H9 (cell line): ENCODE measurements around the gene DRG1. TPM values are rescaled to one million over a fixed set of nuclear protein-coding genes. Genes with fewer than 3 reads are reported as not detected.

Experiments
- DNase-seq: peaks from one replicate; pipeline ENCODE4 v3.0.0-alpha.2; 2017
- H2AFZ ChIP-seq: one replicate; pipeline ENCODE4 v1.6.1; 2013; ENCODE audit warnings: mild to moderate bottlenecking, low read length, control low read depth, moderate library complexity
- H2AK5ac ChIP-seq: 2 replicates; pipeline ENCODE4 v1.6.1; 2013; ENCODE audit warnings: low read length, control low read depth, mixed read lengths; ENCODE audit not compliant: insufficient read length
- H2BK120ac ChIP-seq: one replicate; pipeline ENCODE4 v1.6.1; 2013; ENCODE audit warnings: low read depth, mild to moderate bottlenecking, low read length, control low read depth, inconsistent platforms; ENCODE audit not compliant: poor library complexity, severe bottlenecking
- H2BK12ac ChIP-seq: 2 replicates; pipeline ENCODE4 v1.6.1; 2013; ENCODE audit warnings: low read length, control low read depth, mixed read lengths, low read depth; ENCODE audit not compliant: insufficient read length
- H2BK15ac ChIP-seq: 2 replicates; pipeline ENCODE4 v1.6.1; 2013; ENCODE audit warnings: low read depth, low read length, control low read depth
- H2BK20ac ChIP-seq: one replicate; pipeline ENCODE4 v1.6.1; 2013; ENCODE audit warnings: low read depth, mild to moderate bottlenecking, low read length, control low read depth, inconsistent platforms; ENCODE audit not compliant: poor library complexity, severe bottlenecking
- H2BK5ac ChIP-seq: 2 replicates; pipeline ENCODE4 v1.6.1; 2013; ENCODE audit warnings: low read length, control low read depth, mixed read lengths; ENCODE audit not compliant: insufficient read length
- H3K14ac ChIP-seq: 2 replicates; pipeline ENCODE4 v1.6.1; 2013; ENCODE audit warnings: low read length, control low read depth; ENCODE audit not compliant: insufficient read depth
- H3K18ac ChIP-seq: 2 replicates; pipeline ENCODE4 v1.6.1; 2013; ENCODE audit warnings: low read depth, mild to moderate bottlenecking, mixed read lengths, low read length, control low read depth; ENCODE audit not compliant: insufficient read length
- H3K23ac ChIP-seq: 2 replicates; pipeline ENCODE4 v1.6.1; 2013; ENCODE audit warnings: low read length, control low read depth, mixed read lengths, low read depth; ENCODE audit not compliant: insufficient read length
- H3K23me2 ChIP-seq: 2 replicates; pipeline ENCODE4 v1.6.1; 2013; ENCODE audit warnings: low read depth, mild to moderate bottlenecking, mixed read lengths, low read length, control low read depth; ENCODE audit not compliant: insufficient read length, poor library complexity, severe bottlenecking
- H3K27ac ChIP-seq: 2 replicates; pipeline ENCODE4 v1.5.1; 2013; ENCODE audit warnings: low read length, control low read depth, mixed read lengths, low read depth; ENCODE audit not compliant: insufficient read length
- H3K27me3 ChIP-seq: 2 replicates; pipeline ENCODE4 v1.6.1; 2013; ENCODE audit warnings: low read length, control low read depth, inconsistent platforms; ENCODE audit not compliant: insufficient read depth
- H3K4ac ChIP-seq: 2 replicates; pipeline ENCODE4 v1.6.1; 2013; ENCODE audit warnings: low read depth, mild to moderate bottlenecking, control low read depth, inconsistent platforms, low read length, moderate library complexity
- H3K4me1 ChIP-seq: 2 replicates; pipeline ENCODE4 v1.6.1; 2013; ENCODE audit warnings: low read length, control low read depth, inconsistent platforms; ENCODE audit not compliant: insufficient read depth
- H3K4me2 ChIP-seq: 2 replicates; pipeline ENCODE4 v1.6.1; 2013; ENCODE audit warnings: low read length, control low read depth, mixed read lengths; ENCODE audit not compliant: insufficient read length, insufficient read depth
- H3K56ac ChIP-seq: 2 replicates; pipeline ENCODE4 v1.6.1; 2013; ENCODE audit warnings: low read depth, mild to moderate bottlenecking, mixed read lengths, low read length, control low read depth; ENCODE audit not compliant: insufficient read length
- H3K79me1 ChIP-seq: 2 replicates; pipeline ENCODE4 v1.6.1; 2013; ENCODE audit warnings: low read depth, mild to moderate bottlenecking, moderate library complexity, low read length, control low read depth, inconsistent platforms; ENCODE audit not compliant: insufficient read depth, poor library complexity, severe bottlenecking
- H3K79me2 ChIP-seq: 2 replicates; pipeline ENCODE4 v1.6.1; 2013; ENCODE audit warnings: low read length, control low read depth, inconsistent platforms; ENCODE audit not compliant: insufficient read depth
- H3K9ac ChIP-seq: 2 replicates; pipeline ENCODE4 v1.6.1; 2013; ENCODE audit warnings: low read length, control low read depth, mixed read lengths; ENCODE audit not compliant: insufficient read length; ENCODE audit errors: extremely low read depth
- H3K9me3 ChIP-seq: one replicate; pipeline ENCODE4 v1.6.1; 2013; ENCODE audit warnings: low read depth, low read length, inconsistent platforms; ENCODE audit not compliant: control insufficient read depth
- H3T11ph ChIP-seq: one replicate; pipeline ENCODE4 v1.6.1; 2013; ENCODE audit warnings: mild to moderate bottlenecking, low read length, control low read depth, inconsistent platforms
- H4K20me1 ChIP-seq: one replicate; pipeline ENCODE4 v1.6.1; 2013; ENCODE audit not compliant: control insufficient read depth, insufficient read length, insufficient read depth
- H4K5ac ChIP-seq: 2 replicates; pipeline ENCODE4 v1.6.1; 2013; ENCODE audit warnings: low read depth, mild to moderate bottlenecking, mixed read lengths, low read length, control low read depth; ENCODE audit not compliant: insufficient read length
- H4K8ac ChIP-seq: replicated peaks from 2 replicates; pipeline ENCODE4 v1.6.1; 2013; ENCODE audit warnings: low read length, control low read depth, mixed read lengths, low read depth; ENCODE audit not compliant: insufficient read length
- H4K91ac ChIP-seq: 2 replicates; pipeline ENCODE4 v1.6.1; 2013; ENCODE audit warnings: low read depth, mild to moderate bottlenecking, moderate library complexity, mixed read lengths, low read length, control low read depth; ENCODE audit not compliant: insufficient read length
- H3K27ac Mint-ChIP-seq, 3 experiments: 2 replicates in 2 of 3; 3 replicates in 1 of 3; pipeline ENCODE4 v1.8.0; 2020 to 2021; ENCODE audit warnings: mixed read lengths in 3 of 3, mild to moderate bottlenecking in 1 of 3, moderate library complexity in 1 of 3
- H3K27me3 Mint-ChIP-seq: 2 replicates; pipeline ENCODE4 v1.8.0; 2021; ENCODE audit warnings: low read depth, mild to moderate bottlenecking, moderate library complexity, mixed read lengths
- H3K36me3 Mint-ChIP-seq, 3 experiments: 2 replicates in 2 of 3; 3 replicates in 1 of 3; pipeline ENCODE4 v1.8.0; 2020 to 2021; ENCODE audit warnings: low read depth in 3 of 3, mixed read lengths in 3 of 3; ENCODE audit not compliant: insufficient read depth in 1 of 3
- H3K4me1 Mint-ChIP-seq, 2 experiments: 2 replicates each; pipeline ENCODE4 v1.8.0; 2020; ENCODE audit warnings: mixed read lengths in 2 of 2
- H3K4me3 Mint-ChIP-seq, 2 experiments: 2 replicates in 1 of 2; 3 replicates in 1 of 2; pipeline ENCODE4 v1.8.0; 2020 to 2021; ENCODE audit warnings: mild to moderate bottlenecking in 2 of 2, mixed read lengths in 2 of 2, moderate library complexity in 1 of 2
- H3K9me3 Mint-ChIP-seq, 2 experiments: 2 replicates in 1 of 2; 3 replicates in 1 of 2; pipeline ENCODE4 v1.8.0; 2020; ENCODE audit warnings: mild to moderate bottlenecking in 2 of 2, mixed read lengths in 2 of 2, moderate library complexity in 1 of 2
- WGBS: extraction: QIAGEN DNeasy Blood & Tissue Kit; methylation state at CpG from one replicate; pipeline ENCODE4 v1.1.7; 2013; ENCODE audit warnings: missing lambda C conversion rate, low lambda C conversion rate, mixed read lengths; ENCODE audit not compliant: insufficient read length; ENCODE audit errors: extremely low coverage; 5-methylcytosine and 5-hydroxymethylcytosine counted together
- total RNA-seq: library from RNA; stranded (reverse); gene quantifications from 2 replicates; pipeline ENCODE4 v1.2.1, GENCODE V29; 2021
- TF ChIP-seq, protein P1 (sequence below): fragments of 200-600 bp; sonication (generic); conservative IDR thresholded peaks from 3 replicates; pipeline ENCODE4 v1.8.0; 2021; ENCODE audit warnings: antibody characterized with exemption, mild to moderate bottlenecking

The DRG1 gene
- total RNA-seq, 1 experiment from 2014 or later = 89.5 TPM

DNA sequence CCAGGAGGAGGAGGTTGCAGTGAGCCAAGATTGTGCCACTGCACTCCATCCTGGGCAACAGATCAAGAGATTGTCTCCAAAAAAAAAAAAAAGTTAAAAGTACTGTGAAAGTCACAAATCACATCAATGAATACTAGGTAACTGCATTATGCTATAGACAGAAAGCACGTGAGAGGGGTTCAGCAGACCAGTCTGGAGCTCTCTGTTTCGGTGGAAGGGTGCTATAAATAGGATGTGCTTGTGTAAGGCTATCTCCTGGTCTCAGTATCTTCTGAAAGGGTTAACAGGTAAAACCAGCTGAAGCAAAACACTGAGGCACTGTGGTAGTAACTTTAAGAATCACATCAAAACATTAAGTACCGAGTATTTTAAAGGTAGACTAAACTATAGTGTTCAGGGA lies 46.8 kb downstream of the DRG1 start:
- Histone ChIP-seq H3K14ac (no peak overlapping the region), H2BK12ac (no peak overlapping the region), H3K56ac (no peak overlapping the region), H2BK15ac (no peak overlapping the region), H3K18ac (no peak overlapping the region), H2AFZ (no peak overlapping the region), H3K4ac (no peak overlapping the region), H3K27me3 (no peaks in the 10 kb centered on the region), H4K5ac (no peak overlapping the region), H3K23ac (no peak overlapping the region), H3T11ph (no peak overlapping the region), H3K4me1 (no peaks in the 10 kb centered on the region), H2BK120ac (no peak overlapping the region), H2BK20ac (no peak overlapping the region), H3K9me3 (no peaks in the 10 kb centered on the region), H3K9ac (no peak overlapping the region), H4K91ac (no peak overlapping the region), H2BK5ac (no peak overlapping the region), H4K20me1 (no peaks in the 10 kb centered on the region), H3K27ac (no peak overlapping the region), H3K4me2 (no peak overlapping the region), H4K8ac (no peak overlapping the region), H2AK5ac (no peak overlapping the region), H3K79me2 (no peaks in the 10 kb centered on the region), H3K23me2 (no peaks in the 10 kb centered on the region), H3K79me1 (no peaks in the 10 kb centered on the region)
- no peaks in the 10 kb centered on the region; the same call in 1 of the 2 replicates for H3K27me3 Mint-ChIP-seq
- H3K27ac Mint-ChIP-seq = no peak overlapping the region
- no peak overlapping the region for H3K4me3 Mint-ChIP-seq
- H3K9me3 Mint-ChIP-seq = no peaks in the 10 kb centered on the region
- DNase-seq = no peak
- WGBS = no CpG with 5 or more reads among the region's 3 CpGs
- H3K4me1 Mint-ChIP-seq = peaks cover 7 to 10% of the 10 kb centered on the region in 2 experiments
- peaks cover 3 to 46% (median 25%) of the 10 kb centered on the region in 3 experiments; a peak in 6 of 7 replicates for H3K36me3 Mint-ChIP-seq
- TF ChIP-seq, protein P1, sequence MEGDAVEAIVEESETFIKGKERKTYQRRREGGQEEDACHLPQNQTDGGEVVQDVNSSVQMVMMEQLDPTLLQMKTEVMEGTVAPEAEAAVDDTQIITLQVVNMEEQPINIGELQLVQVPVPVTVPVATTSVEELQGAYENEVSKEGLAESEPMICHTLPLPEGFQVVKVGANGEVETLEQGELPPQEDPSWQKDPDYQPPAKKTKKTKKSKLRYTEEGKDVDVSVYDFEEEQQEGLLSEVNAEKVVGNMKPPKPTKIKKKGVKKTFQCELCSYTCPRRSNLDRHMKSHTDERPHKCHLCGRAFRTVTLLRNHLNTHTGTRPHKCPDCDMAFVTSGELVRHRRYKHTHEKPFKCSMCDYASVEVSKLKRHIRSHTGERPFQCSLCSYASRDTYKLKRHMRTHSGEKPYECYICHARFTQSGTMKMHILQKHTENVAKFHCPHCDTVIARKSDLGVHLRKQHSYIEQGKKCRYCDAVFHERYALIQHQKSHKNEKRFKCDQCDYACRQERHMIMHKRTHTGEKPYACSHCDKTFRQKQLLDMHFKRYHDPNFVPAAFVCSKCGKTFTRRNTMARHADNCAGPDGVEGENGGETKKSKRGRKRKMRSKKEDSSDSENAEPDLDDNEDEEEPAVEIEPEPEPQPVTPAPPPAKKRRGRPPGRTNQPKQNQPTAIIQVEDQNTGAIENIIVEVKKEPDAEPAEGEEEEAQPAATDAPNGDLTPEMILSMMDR = no peak
